Measurements from ENCODE around the gene TULP4. TPM values are rescaled to one million over a fixed set of nuclear protein-coding genes. Genes with fewer than 3 reads are reported as not detected.

The TULP4 gene
- total and polyA plus RNA-seq, 2 donors (not counting 1 experiment from before 2014, with no cell fraction given) = 12.0 to 90.0 TPM

DNA sequence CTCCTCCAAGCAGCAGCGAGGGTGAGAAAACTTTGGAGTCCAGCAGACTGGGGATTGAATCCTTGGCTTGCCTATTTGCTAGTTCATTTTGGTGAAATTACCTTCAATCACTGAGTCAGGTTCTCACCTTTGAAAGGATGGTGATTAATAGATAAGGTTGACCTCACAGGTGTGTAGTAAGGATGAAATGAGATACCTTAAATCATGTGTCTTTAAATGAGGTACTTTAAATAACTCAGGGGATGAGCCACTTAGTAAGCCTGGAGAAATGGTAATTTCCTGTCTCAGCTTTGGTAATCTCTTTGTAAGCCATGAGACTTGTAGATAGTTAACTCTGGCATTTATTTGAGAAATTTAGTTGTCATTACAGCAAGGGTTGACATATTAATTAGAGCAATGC lies 70.2 kb downstream of the TULP4 start:
- H3K4me1 Mint-ChIP-seq = peaks cover 35% of the 10 kb centered on the region
- no peak for TF ChIP-seq EZH2 (IDR thresholded peaks at IDR 0.05; ENCODE audit: borderline replicate concordance, insufficient read depth, low read depth, low read length, poor library complexity, severe bottlenecking)
- TF ChIP-seq, protein P1, sequence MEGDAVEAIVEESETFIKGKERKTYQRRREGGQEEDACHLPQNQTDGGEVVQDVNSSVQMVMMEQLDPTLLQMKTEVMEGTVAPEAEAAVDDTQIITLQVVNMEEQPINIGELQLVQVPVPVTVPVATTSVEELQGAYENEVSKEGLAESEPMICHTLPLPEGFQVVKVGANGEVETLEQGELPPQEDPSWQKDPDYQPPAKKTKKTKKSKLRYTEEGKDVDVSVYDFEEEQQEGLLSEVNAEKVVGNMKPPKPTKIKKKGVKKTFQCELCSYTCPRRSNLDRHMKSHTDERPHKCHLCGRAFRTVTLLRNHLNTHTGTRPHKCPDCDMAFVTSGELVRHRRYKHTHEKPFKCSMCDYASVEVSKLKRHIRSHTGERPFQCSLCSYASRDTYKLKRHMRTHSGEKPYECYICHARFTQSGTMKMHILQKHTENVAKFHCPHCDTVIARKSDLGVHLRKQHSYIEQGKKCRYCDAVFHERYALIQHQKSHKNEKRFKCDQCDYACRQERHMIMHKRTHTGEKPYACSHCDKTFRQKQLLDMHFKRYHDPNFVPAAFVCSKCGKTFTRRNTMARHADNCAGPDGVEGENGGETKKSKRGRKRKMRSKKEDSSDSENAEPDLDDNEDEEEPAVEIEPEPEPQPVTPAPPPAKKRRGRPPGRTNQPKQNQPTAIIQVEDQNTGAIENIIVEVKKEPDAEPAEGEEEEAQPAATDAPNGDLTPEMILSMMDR (IDR thresholded peaks at IDR 0.05) = no peak
- no peaks in the 10 kb centered on the region for H3K27me3 ChIP-seq (replicated peaks in 1 of 4; ENCODE audit: control extremely low read depth in 1 of 4, control insufficient read depth in 3 of 4, insufficient read depth in 4 of 4, low read length in 3 of 4)
- peaks cover 9 to 20% of the 10 kb centered on the region in 2 donors for H3K4me1 ChIP-seq (ENCODE audit: control insufficient read depth in 2 of 2, insufficient read depth in 2 of 2, low read length in 2 of 2)
- H2AFZ ChIP-seq (ENCODE audit: insufficient read depth, low read depth, low read length, poor library complexity, severe bottlenecking) = no peak overlapping the region
- peaks cover 0 to 1% of the 10 kb centered on the region in 2 experiments for H3K36me3 ChIP-seq (replicated peaks in 1 of 2; ENCODE audit: control extremely low read depth in 1 of 2, control insufficient read depth in 1 of 2, extremely low read depth in 1 of 2, insufficient read depth in 2 of 2, low read length in 1 of 2)
- no peak overlapping the region for H3K4me2 ChIP-seq (replicated peaks; ENCODE audit: low read depth, low read length, poor library complexity, severe bottlenecking)
- H3K4me3 Mint-ChIP-seq = no peak overlapping the region
- ChIA-PET POLR2A (no interaction called here), CTCF (interaction anchor here (6.6 kb wide), 1 partner anchor 162 kb away, joined by 88 read pairs; no protein-coding TSS in a partner anchor)
- no peak overlapping the region for H3K27ac Mint-ChIP-seq
- peaks cover 14% of the 10 kb centered on the region for H4K20me1 ChIP-seq (ENCODE audit: control insufficient read depth, insufficient read depth, low read length, poor library complexity, severe bottlenecking)
- no peaks in the 10 kb centered on the region for H3K27me3 Mint-ChIP-seq
- DNase-seq (no peak), ATAC-seq (ENCODE audit: low read depth) (no peak)
- H3K27ac ChIP-seq (ENCODE audit: low read length in 2 of 2) = no peak overlapping the region
- peaks cover 19% of the 10 kb centered on the region for H3K79me2 ChIP-seq (ENCODE audit: control insufficient read depth, insufficient read depth, low read length)
- no CpG with 5 or more reads among the region's 1 CpG for WGBS (ENCODE audit: insufficient coverage)
- no peaks in the 10 kb centered on the region for H3K9me3 Mint-ChIP-seq (ENCODE audit: insufficient read depth)
- H3K4me3 ChIP-seq (ENCODE audit: control extremely low read depth in 1 of 5, extremely low read depth in 1 of 5, insufficient read depth in 1 of 5, low read depth in 2 of 5, low read length in 4 of 5) = no peak overlapping the region
- H3K9me3 ChIP-seq (ENCODE audit: control extremely low read depth in 1 of 3, control insufficient read depth in 2 of 3, insufficient read depth in 1 of 3, low read length in 2 of 3) = no peaks in the 10 kb centered on the region
- no peak overlapping the region for H3K9ac ChIP-seq (ENCODE audit: low read length)
- intact Hi-C loops (cut with micrococcal nuclease) = loop anchor here (10.0 kb wide), 1 partner anchor 58 kb away; no protein-coding TSS in a partner anchor

DNA sequence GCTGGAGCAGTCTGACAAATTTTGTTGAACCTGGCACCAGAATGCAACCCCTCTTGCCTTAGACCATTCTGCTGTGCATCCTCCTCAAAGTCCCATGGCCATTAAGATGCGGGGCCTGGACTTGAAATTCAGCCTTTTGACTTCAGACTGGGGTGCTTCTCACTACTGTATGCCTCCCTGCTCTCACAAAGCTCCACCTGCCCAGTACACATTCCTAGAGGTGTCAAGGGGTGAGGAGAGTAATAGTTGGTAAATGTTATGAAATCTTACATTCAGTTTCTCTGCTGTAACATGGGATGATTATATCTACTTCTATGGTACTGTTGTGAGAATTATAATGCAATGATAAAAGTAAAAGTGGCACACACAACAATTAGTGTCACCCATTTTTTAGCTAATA lies 70.8 kb downstream of the TULP4 start:
- no peak overlapping the region for H3K4me3 ChIP-seq (ENCODE audit: control extremely low read depth in 1 of 5, extremely low read depth in 1 of 5, insufficient read depth in 1 of 5, low read depth in 2 of 5, low read length in 4 of 5)
- H4K20me1 ChIP-seq (ENCODE audit: control insufficient read depth, insufficient read depth, low read length, poor library complexity, severe bottlenecking) = peaks cover 17% of the 10 kb centered on the region
- H3K9me3 ChIP-seq (ENCODE audit: control extremely low read depth in 1 of 3, control insufficient read depth in 2 of 3, insufficient read depth in 1 of 3, low read length in 2 of 3) = no peaks in the 10 kb centered on the region
- peaks cover 33% of the 10 kb centered on the region for H3K4me1 Mint-ChIP-seq
- no peaks in the 10 kb centered on the region for H3K27me3 Mint-ChIP-seq
- no peak overlapping the region for H3K4me2 ChIP-seq (replicated peaks; ENCODE audit: low read depth, low read length, poor library complexity, severe bottlenecking)
- H3K9ac ChIP-seq (ENCODE audit: low read length) = no peak overlapping the region
- no peak overlapping the region for H2AFZ ChIP-seq (ENCODE audit: insufficient read depth, low read depth, low read length, poor library complexity, severe bottlenecking)
- H3K36me3 ChIP-seq (replicated peaks in 1 of 2; ENCODE audit: control extremely low read depth in 1 of 2, control insufficient read depth in 1 of 2, extremely low read depth in 1 of 2, insufficient read depth in 2 of 2, low read length in 1 of 2) = peaks cover 0 to 1% of the 10 kb centered on the region in 2 experiments
- no peak for ATAC-seq (ENCODE audit: low read depth)
- intact Hi-C loops (cut with micrococcal nuclease) = loop anchor here (10.0 kb wide), 1 partner anchor 58 kb away; no protein-coding TSS in a partner anchor
- ChIA-PET POLR2A (no interaction called here), CTCF (interaction anchor here (0.9 to 6.6 kb wide), 2 partner anchors 163 to 165 kb away, joined by 3 to 88 read pairs; no protein-coding TSS in a partner anchor)
- WGBS (ENCODE audit: insufficient coverage) = no CpG with 5 or more reads among the region's 1 CpG
- no peak overlapping the region for H3K4me3 Mint-ChIP-seq
- no peak for DNase-seq
- H3K27ac Mint-ChIP-seq = no peak overlapping the region
- H3K27ac ChIP-seq (ENCODE audit: low read length in 2 of 2) = no peak overlapping the region
- no peaks in the 10 kb centered on the region for H3K27me3 ChIP-seq (replicated peaks in 1 of 4; ENCODE audit: control extremely low read depth in 1 of 4, control insufficient read depth in 3 of 4, insufficient read depth in 4 of 4, low read length in 3 of 4)
- TF ChIP-seq EZH2 (IDR thresholded peaks at IDR 0.05; ENCODE audit: borderline replicate concordance, insufficient read depth, low read depth, low read length, poor library complexity, severe bottlenecking) = no peak
- TF ChIP-seq, protein P1 (IDR thresholded peaks at IDR 0.05) = no peak
- H3K4me1 ChIP-seq (ENCODE audit: control insufficient read depth in 2 of 2, insufficient read depth in 2 of 2, low read length in 2 of 2) = peaks cover 9 to 20% of the 10 kb centered on the region in 2 donors
- H3K9me3 Mint-ChIP-seq (ENCODE audit: insufficient read depth) = no peaks in the 10 kb centered on the region
- H3K79me2 ChIP-seq (ENCODE audit: control insufficient read depth, insufficient read depth, low read length) = peaks cover 24% of the 10 kb centered on the region
